Measurements from ENCODE around the gene HK1. TPM values are rescaled to one million over a fixed set of nuclear protein-coding genes. Genes with fewer than 3 reads are reported as not detected.
"Not testable (repeated sequence)": the region's sequence is repeated elsewhere in the genome, so short reads cannot be mapped to it uniquely, and the experiment has no call there.

Gene HK1
- total and polyA plus RNA-seq, 2 donors (not counting 1 experiment from before 2014, with no cell fraction given): 24.7 to 40.8 TPM

DNA sequence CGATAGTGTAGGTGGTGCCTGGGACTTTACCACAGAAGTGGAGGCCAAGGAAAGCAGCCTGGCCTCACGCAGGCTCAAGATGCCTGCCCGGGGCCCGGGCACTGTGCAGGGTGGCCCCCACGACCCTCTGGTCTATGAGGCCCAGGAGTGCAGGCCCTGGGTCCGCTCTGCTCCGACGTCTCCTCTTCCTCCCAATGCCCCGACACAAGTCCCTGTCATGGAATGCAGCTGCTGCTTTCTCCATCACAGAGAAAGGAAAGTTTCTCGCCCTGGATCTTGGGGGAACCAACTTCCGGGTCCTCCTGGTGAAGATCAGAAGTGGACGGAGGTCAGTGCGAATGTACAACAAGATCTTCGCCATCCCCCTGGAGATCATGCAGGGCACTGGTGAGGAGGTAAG, 28.3 kb upstream of the HK1 start:
- H3K27me3 Mint-ChIP-seq: no peaks in the 10 kb centered on the region
- H3K9me3 Mint-ChIP-seq (ENCODE audit: insufficient read depth): no peaks in the 10 kb centered on the region
- H3K9ac ChIP-seq (ENCODE audit: low read length): no peak overlapping the region
- H3K27me3 ChIP-seq (replicated peaks in 1 of 4; ENCODE audit: control extremely low read depth in 1 of 4, control insufficient read depth in 3 of 4, insufficient read depth in 4 of 4, low read length in 3 of 4): no peaks in the 10 kb centered on the region
- H3K4me3 Mint-ChIP-seq: no peak overlapping the region
- no peak overlapping the region for H3K4me2 ChIP-seq (replicated peaks; ENCODE audit: low read depth, low read length, poor library complexity, severe bottlenecking)
- H3K4me1 ChIP-seq (ENCODE audit: control insufficient read depth in 2 of 2, insufficient read depth in 2 of 2, low read length in 2 of 2): no peaks in the 10 kb centered on the region
- H3K27ac ChIP-seq (ENCODE audit: low read length in 2 of 2): no peak overlapping the region
- TF ChIP-seq, protein P1, sequence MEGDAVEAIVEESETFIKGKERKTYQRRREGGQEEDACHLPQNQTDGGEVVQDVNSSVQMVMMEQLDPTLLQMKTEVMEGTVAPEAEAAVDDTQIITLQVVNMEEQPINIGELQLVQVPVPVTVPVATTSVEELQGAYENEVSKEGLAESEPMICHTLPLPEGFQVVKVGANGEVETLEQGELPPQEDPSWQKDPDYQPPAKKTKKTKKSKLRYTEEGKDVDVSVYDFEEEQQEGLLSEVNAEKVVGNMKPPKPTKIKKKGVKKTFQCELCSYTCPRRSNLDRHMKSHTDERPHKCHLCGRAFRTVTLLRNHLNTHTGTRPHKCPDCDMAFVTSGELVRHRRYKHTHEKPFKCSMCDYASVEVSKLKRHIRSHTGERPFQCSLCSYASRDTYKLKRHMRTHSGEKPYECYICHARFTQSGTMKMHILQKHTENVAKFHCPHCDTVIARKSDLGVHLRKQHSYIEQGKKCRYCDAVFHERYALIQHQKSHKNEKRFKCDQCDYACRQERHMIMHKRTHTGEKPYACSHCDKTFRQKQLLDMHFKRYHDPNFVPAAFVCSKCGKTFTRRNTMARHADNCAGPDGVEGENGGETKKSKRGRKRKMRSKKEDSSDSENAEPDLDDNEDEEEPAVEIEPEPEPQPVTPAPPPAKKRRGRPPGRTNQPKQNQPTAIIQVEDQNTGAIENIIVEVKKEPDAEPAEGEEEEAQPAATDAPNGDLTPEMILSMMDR (IDR thresholded peaks at IDR 0.05): no peak
- no peak overlapping the region for H2AFZ ChIP-seq (ENCODE audit: insufficient read depth, low read depth, low read length, poor library complexity, severe bottlenecking)
- H4K20me1 ChIP-seq (ENCODE audit: control insufficient read depth, insufficient read depth, low read length, poor library complexity, severe bottlenecking): no peaks in the 10 kb centered on the region
- DNase-seq (no peak), ATAC-seq (ENCODE audit: low read depth) (no peak)
- no peaks in the 10 kb centered on the region for H3K79me2 ChIP-seq (ENCODE audit: control insufficient read depth, insufficient read depth, low read length)
- CTCF ChIA-PET: no interaction called here
- no peaks in the 10 kb centered on the region for H3K36me3 ChIP-seq (replicated peaks in 1 of 2; ENCODE audit: control extremely low read depth in 1 of 2, control insufficient read depth in 1 of 2, extremely low read depth in 1 of 2, insufficient read depth in 2 of 2, low read length in 1 of 2)
- H3K4me3 ChIP-seq (ENCODE audit: control extremely low read depth in 1 of 5, extremely low read depth in 1 of 5, insufficient read depth in 1 of 5, low read depth in 2 of 5, low read length in 4 of 5): no peak overlapping the region
- no peak overlapping the region for H3K27ac Mint-ChIP-seq
- 97% methylated on average over 11 of the region's 14 CpGs for WGBS (ENCODE audit: insufficient coverage)
- no peaks in the 10 kb centered on the region for H3K4me1 Mint-ChIP-seq
- intact Hi-C loops (cut with micrococcal nuclease): no loop called here
- POLR2A ChIA-PET: no interaction called here
- no peaks in the 10 kb centered on the region for H3K9me3 ChIP-seq (ENCODE audit: control extremely low read depth in 1 of 3, control insufficient read depth in 2 of 3, insufficient read depth in 1 of 3, low read length in 2 of 3)

DNA sequence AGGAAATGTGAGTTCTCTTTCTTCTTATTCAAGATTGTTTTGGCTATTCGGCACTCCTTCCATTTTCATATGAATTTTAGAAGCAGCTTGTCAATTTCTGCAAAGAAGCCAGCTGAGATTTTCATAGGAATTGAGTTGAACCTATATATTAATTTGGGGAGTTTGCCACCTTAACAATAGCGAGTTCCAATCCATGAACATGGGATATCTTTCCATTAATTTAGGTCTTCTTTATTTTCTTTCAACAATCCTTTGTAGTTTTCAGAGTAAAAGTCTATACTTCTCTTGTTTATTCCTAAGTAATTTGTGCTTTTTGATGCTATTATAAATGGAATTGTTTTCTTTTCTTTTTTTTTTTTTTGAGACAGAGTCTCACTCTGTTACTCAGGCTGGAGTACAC, 26.9 kb upstream of the HK1 start:
- H3K9ac ChIP-seq (ENCODE audit: low read length); intact Hi-C loops (cut with micrococcal nuclease); H2AFZ ChIP-seq (ENCODE audit: insufficient read depth, low read depth, low read length, poor library complexity, severe bottlenecking); H3K4me1 Mint-ChIP-seq; H3K27me3 Mint-ChIP-seq; H3K27ac ChIP-seq (ENCODE audit: low read length in 2 of 2); H3K4me1 ChIP-seq (ENCODE audit: control insufficient read depth in 2 of 2, insufficient read depth in 2 of 2, low read length in 2 of 2); H3K4me2 ChIP-seq (replicated peaks; ENCODE audit: low read depth, low read length, poor library complexity, severe bottlenecking); ATAC-seq (ENCODE audit: low read depth); H3K4me3 ChIP-seq (ENCODE audit: control extremely low read depth in 1 of 5, extremely low read depth in 1 of 5, insufficient read depth in 1 of 5, low read depth in 2 of 5, low read length in 4 of 5); H3K36me3 ChIP-seq (replicated peaks in 1 of 2; ENCODE audit: control extremely low read depth in 1 of 2, control insufficient read depth in 1 of 2, extremely low read depth in 1 of 2, insufficient read depth in 2 of 2, low read length in 1 of 2); H3K27ac Mint-ChIP-seq; DNase-seq; H3K9me3 ChIP-seq (ENCODE audit: control extremely low read depth in 1 of 3, control insufficient read depth in 2 of 3, insufficient read depth in 1 of 3, low read length in 2 of 3); CTCF ChIA-PET; H3K9me3 Mint-ChIP-seq (ENCODE audit: insufficient read depth); H4K20me1 ChIP-seq (ENCODE audit: control insufficient read depth, insufficient read depth, low read length, poor library complexity, severe bottlenecking); H3K4me3 Mint-ChIP-seq; H3K27me3 ChIP-seq (replicated peaks in 1 of 4; ENCODE audit: control extremely low read depth in 1 of 4, control insufficient read depth in 3 of 4, insufficient read depth in 4 of 4, low read length in 3 of 4); H3K79me2 ChIP-seq (ENCODE audit: control insufficient read depth, insufficient read depth, low read length); POLR2A ChIA-PET: not testable (repeated sequence)
- no CpG with 5 or more reads among the region's 2 CpGs for WGBS (ENCODE audit: insufficient coverage)
